WERI-Rb-1 (cell line): Measurements from ENCODE around the gene C16orf78.

Source experiments
- DNase-seq: peaks from one replicate; pipeline ENCODE4 v3.0.0-alpha.2; 2020
- H3K27ac ChIP-seq: fragments of 250-450 bp; sonication (Bioruptor Pico); 2 replicates; pipeline ENCODE4 v1.5.1; 2020; ENCODE audit warnings: mild to moderate bottlenecking, moderate library complexity
- H3K27me3 ChIP-seq: fragments of 250-450 bp; sonication (Bioruptor Pico); 2 replicates; pipeline ENCODE4 v1.5.1; 2021; ENCODE audit warnings: mild to moderate bottlenecking, low read depth, moderate library complexity; ENCODE audit not compliant: insufficient read depth, severe bottlenecking
- H3K36me3 ChIP-seq: fragments of 250-450 bp; sonication (Bioruptor Pico); 2 replicates; pipeline ENCODE4 v1.5.1; 2020; ENCODE audit warnings: mild to moderate bottlenecking, moderate library complexity
- H3K4me3 ChIP-seq: 2 replicates; pipeline ENCODE4 v1.5.1; 2011; ENCODE audit warnings: low read depth, mild to moderate bottlenecking, control low read depth, low read length
- H3K9me3 ChIP-seq: fragments of 250-450 bp; sonication (Bioruptor Pico); 2 replicates; pipeline ENCODE4 v1.5.1; 2021; ENCODE audit warnings: mild to moderate bottlenecking, moderate library complexity; ENCODE audit not compliant: severe bottlenecking
- CTCF ChIP-seq: IDR thresholded peaks from 2 replicates; pipeline ENCODE4 v1.5.1; 2011; ENCODE audit warnings: low read depth, mild to moderate bottlenecking, control low read depth, inconsistent platforms, low read length

The C16orf78 gene

GRCh38 chr16:49446805-49447204 is 73.2 kb downstream of the C16orf78 start:
- Histone ChIP-seq H3K9me3 (no peaks in the 10 kb centered on the region), H3K36me3 (no peaks in the 10 kb centered on the region), H3K27me3 (no peaks in the 10 kb centered on the region), H3K27ac (no peak overlapping the region), H3K4me3 (no peak overlapping the region)
- no peak for TF ChIP-seq CTCF
- no peak for DNase-seq
